ENCODE data around the gene KLK10. TPM values are rescaled to one million over a fixed set of nuclear protein-coding genes. Genes with fewer than 3 reads are reported as not detected.

KLK10 gene
- not detected in 2 replicates for total RNA-seq

- intact Hi-C loops (cut with micrococcal nuclease), result no loop called here
Measured at GRCh38 chr19:51019544-51019925, at the start of gene KLK10. Gene KLK10, minus strand, starts transcription at chr19:51019709. Its CDS starts 579 bp downstream, at chr19:51019130.

- intact Hi-C loops (cut with micrococcal nuclease), result no loop called here
Measured at GRCh38 chr19:51066393-51067186, 47.1 kb upstream of the KLK10 start.

GRCh38 chr19:51065221-51065960, 45.9 kb upstream of the KLK10 start:
- intact Hi-C loops (cut with micrococcal nuclease), result no loop called here

- intact Hi-C loops (cut with micrococcal nuclease), result no loop called here
Measured at GRCh38 chr19:51064534-51065220, 45.2 kb upstream of the KLK10 start, which contains the start of gene KLK13. Gene KLK13, minus strand, starts transcription at chr19:51065092. Its CDS starts 25 bp downstream, at chr19:51065067.

- intact Hi-C loops (cut with micrococcal nuclease), result no loop called here
Measured at GRCh38 chr19:51063664-51064063, 44.2 kb upstream of the KLK10 start.

- intact Hi-C loops (cut with micrococcal nuclease), result no loop called here
Measured at GRCh38 chr19:51060973-51061372, 41.5 kb upstream of the KLK10 start.

GRCh38 chr19:51060336-51060735, 40.8 kb upstream of the KLK10 start:
- intact Hi-C loops (cut with micrococcal nuclease), result no loop called here

- intact Hi-C loops (cut with micrococcal nuclease), result no loop called here
Measured at GRCh38 chr19:51059715-51060114, 40.2 kb upstream of the KLK10 start.

- intact Hi-C loops (cut with micrococcal nuclease), result no loop called here
Measured at GRCh38 chr19:51055866-51056265, 36.4 kb upstream of the KLK10 start.

- intact Hi-C loops (cut with micrococcal nuclease), result no loop called here
Measured at GRCh38 chr19:51047031-51047335, 27.5 kb upstream of the KLK10 start.

- intact Hi-C loops (cut with micrococcal nuclease), result no loop called here
Measured at GRCh38 chr19:51044327-51044726, 24.8 kb upstream of the KLK10 start.

- intact Hi-C loops (cut with micrococcal nuclease), result no loop called here
Measured at GRCh38 chr19:51043497-51043896, 24.0 kb upstream of the KLK10 start.

- intact Hi-C loops (cut with micrococcal nuclease), result no loop called here
Measured at GRCh38 chr19:51040151-51040550, 20.6 kb upstream of the KLK10 start.

GRCh38 chr19:51036519-51036918, 17.0 kb upstream of the KLK10 start:
- intact Hi-C loops (cut with micrococcal nuclease), result no loop called here

GRCh38 chr19:51034704-51035103, 15.2 kb upstream of the KLK10 start, which contains the start of gene KLK12:
Gene KLK12, minus strand, starts transcription at chr19:51035002. Its CDS starts 381 bp downstream, at chr19:51034621.
- intact Hi-C loops (cut with micrococcal nuclease), result no loop called here

GRCh38 chr19:51031880-51032225, 12.3 kb upstream of the KLK10 start:
- intact Hi-C loops (cut with micrococcal nuclease), result no loop called here

- intact Hi-C loops (cut with micrococcal nuclease), result no loop called here
Measured at GRCh38 chr19:51031220-51031879, 11.8 kb upstream of the KLK10 start.

GRCh38 chr19:51030631-51031030, 11.1 kb upstream of the KLK10 start:
- intact Hi-C loops (cut with micrococcal nuclease), result no loop called here

- intact Hi-C loops (cut with micrococcal nuclease), result no loop called here
Measured at GRCh38 chr19:51029718-51030117, 10.2 kb upstream of the KLK10 start.

- intact Hi-C loops (cut with micrococcal nuclease), result no loop called here
Measured at GRCh38 chr19:51027873-51028272, 8.4 kb upstream of the KLK10 start.

GRCh38 chr19:51027126-51027806, 7.8 kb upstream of the KLK10 start:
- intact Hi-C loops (cut with micrococcal nuclease), result no loop called here

Measured in T-helper 2 cell treated with Interferon-gamma antibody and Interleukin-4, amounts not matched to agents 100 ng/mL and 5 ng/mL, for 36 hours (primary cell).